ENCODE measurements around the gene RAB24.

RAB24 gene

GRCh38 chr5:177310757-177311391, 7.4 kb upstream of the RAB24 start:
- Histone ChIP-seq H3K27me3 (replicated peaks; ENCODE audit: control insufficient read depth, insufficient read depth, low read length) (no peaks in the 10 kb centered on the region), H3K4me3 (replicated peaks; ENCODE audit: low read depth, low read length) (peak overlapping the region; percentile 75), H3K36me3 (ENCODE audit: control insufficient read depth, insufficient read depth, low read length) (peaks cover 7% of the 10 kb centered on the region)
- TF ChIP-seq CTCF (IDR thresholded peaks at IDR 0.05; ENCODE audit: insufficient read depth, low read length, poor library complexity, severe bottlenecking), result no peak
- peak; percentile 60 for DNase-seq (ENCODE audit: extremely low read depth, insufficient read length)

- H3K27me3 ChIP-seq (replicated peaks; ENCODE audit: control insufficient read depth, insufficient read depth, low read length), result no peaks in the 10 kb centered on the region
- peaks cover 12% of the 10 kb centered on the region for H3K36me3 ChIP-seq (ENCODE audit: control insufficient read depth, insufficient read depth, low read length)
- no peak overlapping the region; the same call in 1 of the 2 replicates for H3K4me3 ChIP-seq (replicated peaks; ENCODE audit: low read depth, low read length)
- DNase-seq (ENCODE audit: extremely low read depth, insufficient read length), result no peak
- no peak for TF ChIP-seq CTCF (IDR thresholded peaks at IDR 0.05; ENCODE audit: insufficient read depth, low read length, poor library complexity, severe bottlenecking)
These were observed 6.8 kb upstream of the RAB24 start for GRCh38 chr5:177310332-177310731.

- peak; percentile 95 for TF ChIP-seq CTCF (IDR thresholded peaks at IDR 0.05; ENCODE audit: insufficient read depth, low read length, poor library complexity, severe bottlenecking)
- H3K27me3 ChIP-seq (replicated peaks; ENCODE audit: control insufficient read depth, insufficient read depth, low read length), result no peaks in the 10 kb centered on the region
- no peak overlapping the region for H3K4me3 ChIP-seq (replicated peaks; ENCODE audit: low read depth, low read length)
- DNase-seq (ENCODE audit: extremely low read depth, insufficient read length), result peak; percentile 72
- peaks cover 12% of the 10 kb centered on the region for H3K36me3 ChIP-seq (ENCODE audit: control insufficient read depth, insufficient read depth, low read length)
These were observed 6.1 kb upstream of the RAB24 start for GRCh38 chr5:177309351-177310191.

GRCh38 chr5:177308740-177309139, 5.2 kb upstream of the RAB24 start:
- Histone ChIP-seq H3K27me3 (replicated peaks; ENCODE audit: control insufficient read depth, insufficient read depth, low read length) (no peaks in the 10 kb centered on the region), H3K36me3 (ENCODE audit: control insufficient read depth, insufficient read depth, low read length) (peaks cover 12% of the 10 kb centered on the region), H3K4me3 (replicated peaks; ENCODE audit: low read depth, low read length) (no peak overlapping the region)
- DNase-seq (ENCODE audit: extremely low read depth, insufficient read length), result no peak
- no peak for TF ChIP-seq CTCF (IDR thresholded peaks at IDR 0.05; ENCODE audit: insufficient read depth, low read length, poor library complexity, severe bottlenecking)

- no peak overlapping the region for H3K4me3 ChIP-seq (replicated peaks; ENCODE audit: low read depth, low read length)
- no peak for TF ChIP-seq CTCF (IDR thresholded peaks at IDR 0.05; ENCODE audit: insufficient read depth, low read length, poor library complexity, severe bottlenecking)
- H3K36me3 ChIP-seq (ENCODE audit: control insufficient read depth, insufficient read depth, low read length), result peaks cover 12% of the 10 kb centered on the region
- no peak for DNase-seq (ENCODE audit: extremely low read depth, insufficient read length)
- no peaks in the 10 kb centered on the region for H3K27me3 ChIP-seq (replicated peaks; ENCODE audit: control insufficient read depth, insufficient read depth, low read length)
These were observed 4.2 kb upstream of the RAB24 start for GRCh38 chr5:177307544-177308363.
